HEK293 (cell line): ENCODE data around the gene TRPV6.

Experiments used
- CTCF ChIA-PET: fragments of 350-600 bp; formaldehyde crosslinking; extraction: SDS; loops from one replicate; lab custom pipeline; 2021; ENCODE audit warnings: antibody characterized with exemption; lab: Yijun Ruan, JAX
- POLR2A ChIA-PET: fragments of 300-600 bp; formaldehyde crosslinking; extraction: SDS; loops from one replicate; lab custom pipeline; 2020; ENCODE audit warnings: antibody characterized with exemption, inconsistent platforms; lab: Yijun Ruan, JAX
- H3K27ac ChIP-seq: fragments of 200-500 bp; sonication (Bioruptor generic); 2 replicates; pipeline ENCODE4 v1.5.1; 2014; ENCODE audit warnings: low read depth, low read length, control low read depth, inconsistent platforms; ENCODE audit errors: extremely low read depth
- H3K36me3 ChIP-seq, 2 experiments: fragments of 200-500 bp in 1 of 2; sonication (Bioruptor generic) in 1 of 2; 1 replicate in 1 of 2; 2 replicates in 1 of 2; pipeline ENCODE4 v1.5.1; 2014 to 2017; ENCODE audit warnings: inconsistent platforms in 2 of 2, low read length in 2 of 2; ENCODE audit not compliant: control insufficient read depth in 2 of 2, insufficient read depth in 1 of 2
- H3K4me1 ChIP-seq: fragments of 200-500 bp; sonication (Bioruptor generic); 2 replicates; pipeline ENCODE4 v1.5.1; 2014; ENCODE audit warnings: mild to moderate bottlenecking, low read length, inconsistent platforms; ENCODE audit not compliant: control insufficient read depth, insufficient read depth
- H3K4me3 ChIP-seq: 2 replicates; pipeline ENCODE4 v1.5.1; 2011; ENCODE audit warnings: low read depth, mild to moderate bottlenecking, control low read depth, low read length, moderate library complexity
- H3K9me3 ChIP-seq: fragments of 200-500 bp; sonication (Bioruptor generic); 2 replicates; pipeline ENCODE4 v1.5.1; 2014; ENCODE audit warnings: low read depth, low read length, inconsistent platforms; ENCODE audit not compliant: control insufficient read depth, insufficient read depth
- BCL11A ChIP-seq: fragments of 450-650 bp; formaldehyde crosslinking; IDR thresholded peaks from 2 replicates; pipeline ENCODE4 v1.5.1; 2016; ENCODE audit warnings: low read depth, missing biosample characterization, missing genetic modification characterization
- EGR2 ChIP-seq: fragments of 450-650 bp; formaldehyde crosslinking; IDR thresholded peaks from 2 replicates; pipeline ENCODE4 v1.5.1; 2016; ENCODE audit warnings: low read depth, missing biosample characterization, missing genetic modification characterization
- GLI2 ChIP-seq: fragments of 450-650 bp; formaldehyde crosslinking; IDR thresholded peaks from 2 replicates; pipeline ENCODE4; 2017; ENCODE audit warnings: missing biosample characterization, missing genetic modification characterization, low read depth, borderline replicate concordance
- HOXD13 ChIP-seq: sonication (generic); formaldehyde crosslinking; IDR thresholded peaks from 2 replicates; pipeline ENCODE4 v1.8.0; 2022; ENCODE audit warnings: missing genetic modification reagents, borderline replicate concordance
- MYNN ChIP-seq: fragments of 450-650 bp; formaldehyde crosslinking; IDR thresholded peaks from 2 replicates; pipeline ENCODE4 v1.5.1; 2016; ENCODE audit warnings: missing biosample characterization, missing genetic modification characterization, borderline replicate concordance
- OVOL3 ChIP-seq: fragments of 450-650 bp; formaldehyde crosslinking; IDR thresholded peaks from 2 replicates; pipeline ENCODE4 v1.5.1; 2016; ENCODE audit warnings: missing biosample characterization, missing genetic modification characterization
- PRDM1 ChIP-seq: fragments of 450-650 bp; formaldehyde crosslinking; IDR thresholded peaks from 2 replicates; pipeline ENCODE4; 2016; ENCODE audit warnings: missing biosample characterization, missing genetic modification characterization
- TCF7L2 ChIP-seq: IDR thresholded peaks from 2 replicates; pipeline ENCODE4 v1.6.1; 2011; ENCODE audit warnings: low read depth, mild to moderate bottlenecking, inconsistent platforms, low read length, moderate library complexity, borderline replicate concordance
- WT1 ChIP-seq: fragments of 450-650 bp; formaldehyde crosslinking; IDR thresholded peaks from 2 replicates; pipeline ENCODE4 v1.5.1; 2016; ENCODE audit warnings: missing biosample characterization, missing genetic modification characterization
- ZFP3 ChIP-seq: fragments of 450-650 bp; formaldehyde crosslinking; IDR thresholded peaks from 2 replicates; pipeline ENCODE4 v1.5.1; 2016; ENCODE audit warnings: low read depth, missing biosample characterization, missing genetic modification characterization
- ZNF138 ChIP-seq: fragments of 450-650 bp; formaldehyde crosslinking; IDR thresholded peaks from 2 replicates; pipeline ENCODE4 v1.5.1; 2016; ENCODE audit warnings: missing biosample characterization, missing genetic modification characterization, borderline replicate concordance
- ZNF157 ChIP-seq: fragments of 450-650 bp; formaldehyde crosslinking; IDR thresholded peaks from 2 replicates; pipeline ENCODE4 v1.5.1; 2016; ENCODE audit warnings: missing biosample characterization, missing genetic modification characterization
- ZNF19 ChIP-seq: fragments of 450-650 bp; formaldehyde crosslinking; IDR thresholded peaks from 2 replicates; pipeline ENCODE4; 2016; ENCODE audit warnings: missing biosample characterization, missing genetic modification characterization, low read depth
- ZNF248 ChIP-seq: fragments of 450-650 bp; formaldehyde crosslinking; IDR thresholded peaks from 2 replicates; pipeline ENCODE4 v1.5.1; 2017; ENCODE audit warnings: missing biosample characterization, missing genetic modification characterization
- ZNF423 ChIP-seq: fragments of 450-650 bp; formaldehyde crosslinking; IDR thresholded peaks from 2 replicates; pipeline ENCODE4 v1.5.1; 2016; ENCODE audit warnings: missing biosample characterization, missing genetic modification characterization
- ZNF433 ChIP-seq: fragments of 450-650 bp; formaldehyde crosslinking; IDR thresholded peaks from 2 replicates; pipeline ENCODE4 v1.5.1; 2016; ENCODE audit warnings: missing biosample characterization, missing genetic modification characterization, low read depth
- ZNF510 ChIP-seq: fragments of 450-650 bp; formaldehyde crosslinking; IDR thresholded peaks from 2 replicates; pipeline ENCODE4 v1.5.1; 2018; ENCODE audit warnings: mild to moderate bottlenecking, missing genetic modification characterization, missing biosample characterization; ENCODE audit not compliant: insufficient replicate concordance
- ZNF529 ChIP-seq: fragments of 450-650 bp; formaldehyde crosslinking; IDR thresholded peaks from 2 replicates; pipeline ENCODE4 v1.5.1; 2017; ENCODE audit warnings: missing genetic modification characterization, missing biosample characterization; ENCODE audit not compliant: insufficient replicate concordance
- ZNF544 ChIP-seq: fragments of 450-650 bp; formaldehyde crosslinking; IDR thresholded peaks from 2 replicates; pipeline ENCODE4 v1.5.0; 2017; ENCODE audit warnings: missing biosample characterization, missing genetic modification characterization
- ZNF571 ChIP-seq: fragments of 450-650 bp; formaldehyde crosslinking; IDR thresholded peaks from 2 replicates; pipeline ENCODE4 v1.5.0; 2017; ENCODE audit warnings: missing biosample characterization, missing genetic modification characterization
- ZNF585B ChIP-seq: fragments of 450-650 bp; formaldehyde crosslinking; IDR thresholded peaks from 2 replicates; pipeline ENCODE4 v1.5.1; 2016; ENCODE audit warnings: missing biosample characterization, missing genetic modification characterization
- ZNF610 ChIP-seq: fragments of 450-650 bp; formaldehyde crosslinking; IDR thresholded peaks from 2 replicates; pipeline ENCODE4 v1.5.1; 2016; ENCODE audit warnings: missing biosample characterization, missing genetic modification characterization, borderline replicate concordance
- ZNF626 ChIP-seq: fragments of 450-650 bp; sonication (Bioruptor Pico); formaldehyde crosslinking; IDR thresholded peaks from 2 replicates; pipeline ENCODE4 v1.5.1; 2018; ENCODE audit warnings: missing biosample characterization, missing genetic modification characterization, inconsistent platforms
- ZNF747 ChIP-seq: fragments of 450-650 bp; formaldehyde crosslinking; IDR thresholded peaks from 2 replicates; pipeline ENCODE4 v1.5.1; 2016; ENCODE audit warnings: missing biosample characterization, missing genetic modification characterization
- ZNF776 ChIP-seq: fragments of 450-650 bp; formaldehyde crosslinking; IDR thresholded peaks from 2 replicates; pipeline ENCODE4 v1.5.0; 2017; ENCODE audit warnings: missing biosample characterization, missing genetic modification characterization, borderline replicate concordance
- ZNF843 ChIP-seq: fragments of 450-650 bp; formaldehyde crosslinking; IDR thresholded peaks from 2 replicates; pipeline ENCODE4 v1.5.1; 2016; ENCODE audit warnings: missing biosample characterization, missing genetic modification characterization
- ZXDB ChIP-seq: fragments of 450-650 bp; formaldehyde crosslinking; IDR thresholded peaks from 2 replicates; pipeline ENCODE4 v1.5.1; 2016; ENCODE audit warnings: missing biosample characterization, missing genetic modification characterization
- TF ChIP-seq, protein P1 (sequence below): fragments of 450-650 bp; formaldehyde crosslinking; IDR thresholded peaks from 2 replicates; pipeline ENCODE4 v1.5.1; 2016; ENCODE audit warnings: missing biosample characterization, missing genetic modification characterization
- TF ChIP-seq, protein P2 (sequence below): fragments of 450-650 bp; formaldehyde crosslinking; IDR thresholded peaks from 2 replicates; pipeline ENCODE4 v1.5.1; 2016; ENCODE audit warnings: missing biosample characterization, missing genetic modification characterization, low read depth
- TF ChIP-seq, protein P3 (sequence below): fragments of 450-650 bp; IDR thresholded peaks from 2 replicates; pipeline ENCODE4 v1.5.1; 2018; ENCODE audit warnings: missing biosample characterization, missing genetic modification characterization

The TRPV6 gene

DNA sequence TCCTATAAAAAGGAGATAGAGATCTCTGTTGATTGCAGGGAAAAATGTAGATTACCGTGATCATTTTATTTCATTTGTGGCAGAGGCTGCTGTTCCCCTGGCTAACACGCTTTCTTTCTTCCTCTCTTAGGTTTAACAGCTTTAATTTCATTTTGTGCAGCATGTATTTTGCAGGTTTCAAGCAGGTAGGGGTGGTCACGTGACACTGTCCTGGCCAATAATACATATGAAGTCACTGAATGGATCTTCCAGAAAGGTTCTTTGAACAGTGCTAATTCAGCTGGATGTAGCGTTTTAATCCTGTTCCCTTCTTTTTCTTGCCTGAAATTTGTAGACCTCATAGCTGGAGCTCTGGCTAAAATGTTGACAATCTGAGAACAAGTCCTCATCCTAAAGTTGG is 34.3 kb downstream of the TRPV6 start:
- TF ChIP-seq WT1 (tag by site-specific recombination) (no peak), TCF7L2 (no peak), ZNF843 (no peak), ZNF248 (tag by site-specific recombination) (no peak), ZNF19 (tag by site-specific recombination) (no peak), ZNF433 (no peak), PRDM1 (tag by site-specific recombination) (no peak), ZNF626 (tag by site-specific recombination) (no peak), ZNF571 (tag by site-specific recombination) (no peak), ZNF747 (tag by site-specific recombination) (no peak), ZNF157 (tag by site-specific recombination) (no peak), ZNF610 (tag by site-specific recombination) (no peak), OVOL3 (tag by site-specific recombination) (no peak), ZNF138 (tag by site-specific recombination) (no peak), EGR2 (tag by site-specific recombination) (no peak)
- TF ChIP-seq, protein P1, sequence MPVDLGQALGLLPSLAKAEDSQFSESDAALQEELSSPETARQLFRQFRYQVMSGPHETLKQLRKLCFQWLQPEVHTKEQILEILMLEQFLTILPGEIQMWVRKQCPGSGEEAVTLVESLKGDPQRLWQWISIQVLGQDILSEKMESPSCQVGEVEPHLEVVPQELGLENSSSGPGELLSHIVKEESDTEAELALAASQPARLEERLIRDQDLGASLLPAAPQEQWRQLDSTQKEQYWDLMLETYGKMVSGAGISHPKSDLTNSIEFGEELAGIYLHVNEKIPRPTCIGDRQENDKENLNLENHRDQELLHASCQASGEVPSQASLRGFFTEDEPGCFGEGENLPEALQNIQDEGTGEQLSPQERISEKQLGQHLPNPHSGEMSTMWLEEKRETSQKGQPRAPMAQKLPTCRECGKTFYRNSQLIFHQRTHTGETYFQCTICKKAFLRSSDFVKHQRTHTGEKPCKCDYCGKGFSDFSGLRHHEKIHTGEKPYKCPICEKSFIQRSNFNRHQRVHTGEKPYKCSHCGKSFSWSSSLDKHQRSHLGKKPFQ (tag by site-specific recombination): no peak
- TF ChIP-seq, protein P2, sequence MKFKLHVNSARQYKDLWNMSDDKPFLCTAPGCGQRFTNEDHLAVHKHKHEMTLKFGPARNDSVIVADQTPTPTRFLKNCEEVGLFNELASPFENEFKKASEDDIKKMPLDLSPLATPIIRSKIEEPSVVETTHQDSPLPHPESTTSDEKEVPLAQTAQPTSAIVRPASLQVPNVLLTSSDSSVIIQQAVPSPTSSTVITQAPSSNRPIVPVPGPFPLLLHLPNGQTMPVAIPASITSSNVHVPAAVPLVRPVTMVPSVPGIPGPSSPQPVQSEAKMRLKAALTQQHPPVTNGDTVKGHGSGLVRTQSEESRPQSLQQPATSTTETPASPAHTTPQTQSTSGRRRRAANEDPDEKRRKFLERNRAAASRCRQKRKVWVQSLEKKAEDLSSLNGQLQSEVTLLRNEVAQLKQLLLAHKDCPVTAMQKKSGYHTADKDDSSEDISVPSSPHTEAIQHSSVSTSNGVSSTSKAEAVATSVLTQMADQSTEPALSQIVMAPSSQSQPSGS (tag by site-specific recombination): no peak
- Histone ChIP-seq H3K36me3 (no peaks in the 10 kb centered on the region), H3K9me3 (no peaks in the 10 kb centered on the region), H3K27ac (no peak overlapping the region), H3K4me1 (no peaks in the 10 kb centered on the region), H3K4me3 (no peak overlapping the region)
- POLR2A ChIA-PET: no interaction called here
- CTCF ChIA-PET: interaction anchor here (1.1 to 3.0 kb wide), 8 partner anchors 9 to 392 kb away, joined by 3 to 18 read pairs (median 4); partner anchors contain the start of gene TAS2R40

DNA sequence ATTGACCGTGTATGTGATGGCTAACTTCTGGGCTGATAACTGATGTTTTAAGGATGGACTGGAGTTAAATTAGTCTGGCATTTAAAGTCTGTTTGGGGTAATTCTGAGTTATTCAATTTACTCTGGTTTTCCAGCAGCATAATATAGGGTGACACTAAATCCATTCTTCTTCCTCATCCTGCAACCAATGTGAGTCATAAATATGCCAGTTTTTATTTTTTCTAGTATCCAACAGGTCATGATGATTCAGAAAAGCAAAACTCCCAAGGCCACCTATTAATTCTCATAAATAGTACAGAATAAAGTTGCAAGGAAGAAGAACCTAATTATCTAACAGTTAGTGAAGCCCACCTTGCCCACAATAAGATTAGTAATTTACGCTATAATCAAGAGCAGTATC is 38.2 kb downstream of the TRPV6 start:
- ChIA-PET CTCF (interaction anchor here (0.7 kb wide), 1 partner anchor 23 kb away, joined by 3 read pairs; no protein-coding TSS in a partner anchor), POLR2A (no interaction called here)
- Histone ChIP-seq H3K9me3 (no peaks in the 10 kb centered on the region), H3K4me1 (no peaks in the 10 kb centered on the region), H3K4me3 (no peak overlapping the region), H3K27ac (no peak overlapping the region), H3K36me3 (no peaks in the 10 kb centered on the region)
- TF ChIP-seq ZNF423 (tag by site-specific recombination): no peak
- TF ChIP-seq MYNN (tag by site-specific recombination): no peak
- TF ChIP-seq ZNF544 (tag by site-specific recombination): no peak

DNA sequence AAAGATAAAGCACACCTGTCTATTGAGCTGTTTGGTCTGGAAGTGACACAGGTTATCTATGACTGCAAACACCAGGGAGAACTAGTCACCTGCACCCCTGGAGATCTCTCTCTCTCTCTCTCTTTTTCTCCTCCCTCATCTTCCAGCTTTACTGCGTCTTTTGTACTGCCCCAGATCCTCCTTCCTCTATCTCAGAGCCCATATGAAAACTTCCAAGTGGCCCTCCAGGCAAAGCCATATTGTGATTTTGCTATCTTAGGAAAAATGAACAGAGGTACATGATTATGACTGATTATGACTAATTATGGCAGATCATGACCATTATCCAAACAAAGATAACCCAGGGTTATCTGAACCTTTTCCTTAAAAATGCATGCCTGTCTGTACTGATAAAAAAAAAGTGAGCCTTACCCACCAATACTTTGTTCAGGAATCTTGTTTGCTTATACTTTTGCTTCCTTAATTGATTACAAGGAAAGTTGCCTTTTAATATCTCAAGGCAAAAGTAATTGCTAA is 43.2 kb downstream of the TRPV6 start:
- H3K4me3 ChIP-seq: no peak overlapping the region
- TF ChIP-seq ZNF510 (tag by site-specific recombination) (no peak), ZNF776 (tag by site-specific recombination) (no peak), ZNF626 (tag by site-specific recombination) (no peak), GLI2 (no peak), ZXDB (tag by site-specific recombination) (no peak), ZNF529 (tag by site-specific recombination) (no peak), HOXD13 (CRISPR knock-in tag) (no peak), ZFP3 (tag by site-specific recombination) (no peak), ZNF585B (no peak), BCL11A (tag by site-specific recombination) (no peak)
- TF ChIP-seq, protein P3, sequence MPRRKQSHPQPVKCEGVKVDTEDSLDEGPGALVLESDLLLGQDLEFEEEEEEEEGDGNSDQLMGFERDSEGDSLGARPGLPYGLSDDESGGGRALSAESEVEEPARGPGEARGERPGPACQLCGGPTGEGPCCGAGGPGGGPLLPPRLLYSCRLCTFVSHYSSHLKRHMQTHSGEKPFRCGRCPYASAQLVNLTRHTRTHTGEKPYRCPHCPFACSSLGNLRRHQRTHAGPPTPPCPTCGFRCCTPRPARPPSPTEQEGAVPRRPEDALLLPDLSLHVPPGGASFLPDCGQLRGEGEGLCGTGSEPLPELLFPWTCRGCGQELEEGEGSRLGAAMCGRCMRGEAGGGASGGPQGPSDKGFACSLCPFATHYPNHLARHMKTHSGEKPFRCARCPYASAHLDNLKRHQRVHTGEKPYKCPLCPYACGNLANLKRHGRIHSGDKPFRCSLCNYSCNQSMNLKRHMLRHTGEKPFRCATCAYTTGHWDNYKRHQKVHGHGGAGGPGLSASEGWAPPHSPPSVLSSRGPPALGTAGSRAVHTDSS (tag by site-specific recombination): no peak

More for the DNA sequence above, 43.2 kb downstream of the TRPV6 start:
- Histone ChIP-seq H3K27ac (no peak overlapping the region), H3K9me3 (no peaks in the 10 kb centered on the region), H3K4me1 (no peaks in the 10 kb centered on the region), H3K36me3 (no peaks in the 10 kb centered on the region)
- ChIA-PET POLR2A (no interaction called here), CTCF (interaction anchor here (0.9 to 2.2 kb wide), 4 partner anchors 9 to 373 kb away, joined by 3 to 5 read pairs (median 4); no protein-coding TSS in a partner anchor)
